GM23248 (cell line): Measurements from ENCODE around the gene ADAM12. TPM values are rescaled to one million over a fixed set of nuclear protein-coding genes. Genes with fewer than 3 reads are reported as not detected.

ENCODE experiments used
- DNase-seq: peaks from one replicate; pipeline ENCODE4 v3.0.0-alpha.2; 2015
- H2AFZ ChIP-seq: fragments of 200-600 bp; sonication (generic); 2 replicates; pipeline ENCODE4 v1.6.1; 2016; ENCODE audit warnings: antibody characterized with exemption
- H3F3A ChIP-seq: fragments of 200-600 bp; sonication (generic); 2 replicates; pipeline ENCODE4 v1.6.1; 2016; ENCODE audit warnings: mild to moderate bottlenecking, antibody characterized with exemption, mixed run types; ENCODE audit not compliant: insufficient read depth
- H3K27ac ChIP-seq: fragments of 200-600 bp; sonication (generic); 2 replicates; pipeline ENCODE4 v1.5.1; 2016; ENCODE audit warnings: mild to moderate bottlenecking
- H3K27me3 ChIP-seq: fragments of 200-600 bp; sonication (generic); replicated peaks from 2 replicates; pipeline ENCODE4 v1.6.1; 2016; ENCODE audit warnings: mild to moderate bottlenecking; ENCODE audit not compliant: insufficient read depth
- H3K36me3 ChIP-seq: fragments of 200-600 bp; sonication (generic); 2 replicates; pipeline ENCODE4 v1.6.1; 2016; ENCODE audit warnings: low read depth, mild to moderate bottlenecking
- H3K4me1 ChIP-seq: fragments of 200-600 bp; sonication (generic); 2 replicates; pipeline ENCODE4 v1.6.1; 2016; ENCODE audit warnings: mild to moderate bottlenecking; ENCODE audit not compliant: insufficient read depth
- H3K4me2 ChIP-seq: fragments of 200-600 bp; sonication (generic); one replicate; pipeline ENCODE4 v1.6.1; 2016; ENCODE audit warnings: mild to moderate bottlenecking; ENCODE audit not compliant: unreplicated experiment
- H3K4me3 ChIP-seq: fragments of 200-600 bp; sonication (generic); 2 replicates; pipeline ENCODE4 v1.5.1; 2016; ENCODE audit warnings: mild to moderate bottlenecking
- H3K79me2 ChIP-seq: fragments of 200-600 bp; sonication (generic); 2 replicates; pipeline ENCODE4 v1.6.1; 2016; ENCODE audit warnings: mild to moderate bottlenecking; ENCODE audit not compliant: insufficient read depth
- H3K9ac ChIP-seq: fragments of 200-600 bp; sonication (generic); 2 replicates; pipeline ENCODE4 v1.6.1; 2016; ENCODE audit warnings: mild to moderate bottlenecking
- H3K9me2 ChIP-seq: fragments of 200-600 bp; sonication (generic); 2 replicates; pipeline ENCODE4 v1.6.1; 2016; ENCODE audit warnings: mixed run types, mild to moderate bottlenecking, moderate library complexity; ENCODE audit not compliant: insufficient read depth
- H3K9me3 ChIP-seq: fragments of 200-600 bp; sonication (generic); one replicate; pipeline ENCODE4 v1.6.1; 2017; ENCODE audit warnings: low read depth
- H4K20me1 ChIP-seq: fragments of 200-600 bp; sonication (generic); 2 replicates; pipeline ENCODE4 v1.6.0; 2016; ENCODE audit not compliant: insufficient read depth
- EZH2 ChIP-seq: fragments of 200-600 bp; sonication (generic); IDR thresholded peaks from 2 replicates; pipeline ENCODE4 v1.6.1; 2018; ENCODE audit warnings: antibody characterized with exemption, mild to moderate bottlenecking; ENCODE audit not compliant: insufficient read depth, poor library complexity, severe bottlenecking
- EZH2phosphoT487 ChIP-seq: fragments of 200-600 bp; sonication (generic); IDR thresholded peaks from 2 replicates; pipeline ENCODE4 v1.6.1; 2018; ENCODE audit warnings: antibody characterized with exemption, moderate library complexity, mild to moderate bottlenecking, low read depth; ENCODE audit not compliant: insufficient read depth
- WGBS, 2 experiments: methylation state at CpG; one replicate each; pipeline ENCODE4 v1.1.6; 2015 to 2017; ENCODE audit warnings: low lambda C conversion rate in 2 of 2, low coverage in 1 of 2; ENCODE audit errors: missing lambda C conversion rate in 2 of 2; 5-methylcytosine and 5-hydroxymethylcytosine counted together
- in situ Hi-C: fragments of 300-500 bp; cut with MboI; formaldehyde crosslinking; loops from 2 replicates; pipeline ENCODE4 v1.15.0; 2020
- polyA plus RNA-seq: library from polyadenylated mRNA; unstranded; fragments of >200 nt; fragmentation: Nextera tagmentation; extraction: Ambion mirVana; gene quantifications from 2 replicates; pipeline ENCODE4 v1.2.1, GENCODE V29; 2016
- total RNA-seq: library from RNA; depleted of rRNA; stranded (reverse); fragments of >200 nt; shearing (Covaris generic); gene quantifications from 2 replicates; pipeline ENCODE4 v1.2.3, GENCODE V29; 2014

ADAM12 gene
- total and polyA plus RNA-seq, 2 experiments from 2014 or later, result 58.4 to 127 TPM

DNA sequence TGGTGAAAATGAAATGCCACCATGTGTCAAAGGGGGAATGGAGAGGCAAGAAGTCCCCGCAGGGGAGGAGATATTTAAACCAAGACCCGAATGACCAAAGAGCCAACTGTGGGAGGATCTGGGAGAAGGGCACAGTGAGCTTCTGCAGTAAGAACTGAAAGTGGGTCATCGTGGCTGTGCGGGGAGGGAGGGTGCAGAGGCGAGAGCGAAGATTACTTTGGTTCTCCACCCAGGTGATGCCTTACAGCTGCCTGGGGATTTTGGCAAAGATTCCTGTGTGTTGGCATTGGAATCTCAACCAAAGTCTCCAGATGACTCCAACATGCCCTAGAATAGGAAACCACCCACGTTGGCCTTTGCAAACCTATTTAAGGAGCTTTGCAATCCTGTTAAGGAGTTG, 44.2 kb upstream of the ADAM12 start:
- TF ChIP-seq EZH2phosphoT487 (no peak), EZH2 (no peak)
- in situ Hi-C loops, result no loop called here
- DNase-seq, result no peak
- Histone ChIP-seq H2AFZ (no peak overlapping the region), H3K4me3 (no peak overlapping the region), H3K79me2 (no peaks in the 10 kb centered on the region), H3K27ac (no peak overlapping the region), H3K9me2 (no peaks in the 10 kb centered on the region), H3K4me1 (no peaks in the 10 kb centered on the region), H3K4me2 (no peak overlapping the region), H3F3A (no peaks in the 10 kb centered on the region), H4K20me1 (no peaks in the 10 kb centered on the region), H3K27me3 (no peaks in the 10 kb centered on the region), H3K9me3 (no peaks in the 10 kb centered on the region), H3K9ac (no peak overlapping the region), H3K36me3 (no peaks in the 10 kb centered on the region)
- WGBS, 2 experiments, result 87 to 88% methylated on average over 7 of the region's 7 CpGs

- Histone ChIP-seq H3K9me2 (no peaks in the 10 kb centered on the region), H3K4me1 (no peaks in the 10 kb centered on the region), H3K27me3 (no peaks in the 10 kb centered on the region), H3F3A (no peaks in the 10 kb centered on the region), H3K9ac (no peak overlapping the region), H3K27ac (no peak overlapping the region), H3K36me3 (no peaks in the 10 kb centered on the region), H2AFZ (no peak overlapping the region), H3K4me2 (no peak overlapping the region), H3K4me3 (no peak overlapping the region), H4K20me1 (no peaks in the 10 kb centered on the region), H3K79me2 (no peaks in the 10 kb centered on the region), H3K9me3 (no peaks in the 10 kb centered on the region)
- in situ Hi-C loops, result no loop called here
- 95% methylated on average over 2 of the region's 2 CpGs for WGBS, 2 experiments
- TF ChIP-seq EZH2 (no peak), EZH2phosphoT487 (no peak)
- no peak for DNase-seq
Measured at GRCh38 chr10:126431816-126432215, 43.5 kb upstream of the ADAM12 start.

- Histone ChIP-seq H3K4me1 (no peaks in the 10 kb centered on the region), H3K4me3 (no peak overlapping the region), H4K20me1 (no peaks in the 10 kb centered on the region), H3K9me2 (no peaks in the 10 kb centered on the region), H2AFZ (no peak overlapping the region), H3F3A (no peaks in the 10 kb centered on the region), H3K36me3 (no peaks in the 10 kb centered on the region), H3K79me2 (no peaks in the 10 kb centered on the region), H3K27ac (no peak overlapping the region), H3K27me3 (no peaks in the 10 kb centered on the region), H3K9ac (no peak overlapping the region), H3K9me3 (no peaks in the 10 kb centered on the region), H3K4me2 (no peak overlapping the region)
- no peak for TF ChIP-seq EZH2
- TF ChIP-seq EZH2phosphoT487, result no peak
- in situ Hi-C loops, result no loop called here
- WGBS, 2 experiments, result 82 to 85% methylated on average over 2 of the region's 2 CpGs
- DNase-seq, result no peak
Measured at GRCh38 chr10:126430512-126430911, 42.2 kb upstream of the ADAM12 start.

DNA sequence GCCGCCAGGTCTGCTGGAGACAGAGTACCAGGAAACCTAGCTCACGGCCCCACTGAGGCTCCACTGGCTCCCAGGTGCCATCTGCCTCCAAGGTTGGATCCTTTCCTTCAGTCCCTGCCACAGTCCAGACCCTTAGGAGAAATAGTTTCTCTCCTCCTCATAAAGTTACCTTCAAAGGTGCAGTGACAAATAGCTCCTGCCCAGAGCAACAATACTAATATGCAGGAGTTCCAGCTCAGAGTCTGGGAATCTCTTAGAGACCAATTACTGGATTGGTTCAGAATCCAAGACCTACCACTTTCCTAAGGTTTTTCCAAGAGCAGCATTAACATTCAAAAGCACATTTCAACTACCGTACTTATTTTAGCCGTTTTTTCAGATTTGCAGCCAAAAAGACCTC, 41.0 kb upstream of the ADAM12 start:
- Histone ChIP-seq H3K27me3 (no peaks in the 10 kb centered on the region), H4K20me1 (no peaks in the 10 kb centered on the region), H3F3A (no peaks in the 10 kb centered on the region), H3K9me2 (no peaks in the 10 kb centered on the region), H3K4me2 (no peak overlapping the region), H3K4me1 (no peaks in the 10 kb centered on the region), H3K79me2 (no peaks in the 10 kb centered on the region), H3K27ac (no peak overlapping the region), H3K9me3 (no peaks in the 10 kb centered on the region), H3K4me3 (no peak overlapping the region), H3K36me3 (no peaks in the 10 kb centered on the region), H2AFZ (no peak overlapping the region), H3K9ac (no peak overlapping the region)
- TF ChIP-seq EZH2phosphoT487 (no peak), EZH2 (no peak)
- in situ Hi-C loops, result no loop called here
- 92 to 93% methylated on average over 4 of the region's 4 CpGs for WGBS, 2 experiments
- DNase-seq, result no peak

GRCh38 chr10:126425489-126426065, 37.3 kb upstream of the ADAM12 start:
- no peaks in the 10 kb centered on the region for H3K36me3 ChIP-seq
- no peak overlapping the region for H2AFZ ChIP-seq
- no peak overlapping the region for H3K4me3 ChIP-seq
- H4K20me1 ChIP-seq, result no peaks in the 10 kb centered on the region
- no peak overlapping the region for H3K9ac ChIP-seq
- H3K9me3 ChIP-seq, result no peaks in the 10 kb centered on the region
- TF ChIP-seq EZH2, result no peak
- no peak for TF ChIP-seq EZH2phosphoT487
- no peak for DNase-seq
- no peaks in the 10 kb centered on the region for H3K79me2 ChIP-seq
- peaks cover 22% of the 10 kb centered on the region for H3K4me1 ChIP-seq
- in situ Hi-C loops, result no loop called here
- peaks cover 25% of the 10 kb centered on the region for H3F3A ChIP-seq
- no peak overlapping the region for H3K4me2 ChIP-seq
- H3K27me3 ChIP-seq, result no peaks in the 10 kb centered on the region
- no peak overlapping the region for H3K27ac ChIP-seq
- H3K9me2 ChIP-seq, result no peaks in the 10 kb centered on the region
- 74 to 78% methylated on average over 8 of the region's 8 CpGs for WGBS, 2 experiments
